HG02623 (cell line): ENCODE results near the gene DAAM1.

Experiments used
- ATAC-seq: cut with Tn5 transposase; IDR thresholded peaks from one replicate; pipeline ENCODE4 v1.9.1; 2021; ENCODE audit warnings: moderate library complexity; ENCODE audit not compliant: unreplicated experiment

DAAM1 gene

DNA sequence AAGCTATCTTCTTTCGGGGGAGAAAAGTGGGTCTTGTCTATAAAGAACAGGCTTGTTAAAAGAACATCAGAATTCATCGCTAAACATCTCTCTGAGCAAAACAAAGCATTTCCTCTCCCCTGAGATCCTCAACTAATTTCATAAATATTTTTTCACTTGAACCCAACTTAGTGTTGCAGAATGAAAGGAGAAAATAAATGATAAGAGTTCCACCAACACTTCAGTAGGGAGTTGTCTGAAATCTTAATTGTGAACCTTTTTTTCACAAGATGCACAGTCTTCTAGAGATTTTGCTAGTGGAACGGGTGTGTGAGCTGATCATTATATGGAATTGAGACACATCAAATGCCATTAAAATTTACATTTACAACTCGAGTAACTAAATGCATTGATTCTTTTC lies 1.3 kb upstream of the DAAM1 start:
- no peak for ATAC-seq

DNA sequence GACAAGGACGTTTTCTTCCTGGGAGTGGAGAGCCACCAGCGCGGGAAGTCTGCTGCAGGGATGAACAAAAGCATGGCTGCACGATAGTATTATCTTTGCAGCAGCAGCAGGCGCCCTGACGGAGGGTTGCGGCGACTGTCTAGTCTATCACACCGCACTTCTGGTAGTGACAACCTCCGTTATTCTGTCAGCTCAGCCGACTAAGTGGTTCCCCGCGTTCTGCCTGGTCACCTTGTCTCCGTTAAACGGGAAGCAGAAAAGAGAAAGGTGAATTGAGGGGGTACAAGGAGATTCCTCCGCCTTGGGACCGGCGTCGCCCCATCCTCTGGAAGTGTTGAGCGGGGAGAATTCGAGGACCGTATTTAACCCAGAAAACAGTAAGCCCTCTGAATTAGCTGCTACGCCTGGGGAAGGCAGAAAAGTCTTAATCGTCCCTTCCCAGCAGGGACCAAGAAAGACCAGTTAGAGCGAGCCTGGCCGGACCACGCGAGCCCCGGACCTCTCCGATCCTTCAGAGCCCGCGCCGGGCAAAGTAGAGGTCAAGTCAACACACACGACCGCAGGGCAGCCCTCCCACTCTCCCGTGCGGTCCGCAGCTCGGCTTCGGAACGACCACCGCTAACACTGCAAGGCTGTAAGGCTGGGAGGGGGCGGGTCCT lies 536 bp upstream of the DAAM1 start:
- peak; percentile 13 for ATAC-seq

DNA sequence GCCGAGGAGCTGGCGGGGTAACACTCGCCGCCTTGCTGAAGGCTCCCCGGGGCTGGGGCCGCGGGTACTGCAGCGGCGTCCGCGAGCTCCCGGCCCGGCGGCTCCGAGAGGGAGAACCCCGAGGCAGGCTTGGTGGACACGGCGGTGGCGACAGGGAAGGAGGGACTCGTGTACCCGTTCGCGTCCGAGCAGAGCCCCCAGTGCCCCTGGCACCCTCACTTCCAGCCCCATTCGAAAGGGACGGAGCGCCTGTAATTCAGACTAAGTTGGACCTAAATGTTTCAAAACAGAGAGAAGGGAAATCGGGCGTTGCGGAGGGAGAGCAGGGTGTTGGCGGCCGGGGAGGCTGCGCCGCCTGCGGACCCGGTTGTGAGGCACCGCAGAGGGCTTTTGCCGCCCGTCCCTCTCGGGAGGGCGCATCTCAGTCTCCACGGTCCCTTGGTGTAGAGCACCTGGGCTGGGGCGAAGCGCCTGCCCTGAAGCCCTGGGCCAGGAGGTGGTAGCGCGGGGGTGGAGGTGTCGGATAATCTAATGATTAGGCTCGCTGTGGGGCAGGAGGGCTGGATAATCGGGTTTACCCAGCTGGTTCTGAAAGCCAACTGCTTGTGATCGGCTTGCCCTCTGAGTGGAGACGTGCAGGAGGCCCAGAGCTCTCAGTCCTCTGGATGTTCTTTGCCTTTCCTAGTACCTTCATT lies 771 bp downstream of the DAAM1 start:
- ATAC-seq = peak; percentile 3

DNA sequence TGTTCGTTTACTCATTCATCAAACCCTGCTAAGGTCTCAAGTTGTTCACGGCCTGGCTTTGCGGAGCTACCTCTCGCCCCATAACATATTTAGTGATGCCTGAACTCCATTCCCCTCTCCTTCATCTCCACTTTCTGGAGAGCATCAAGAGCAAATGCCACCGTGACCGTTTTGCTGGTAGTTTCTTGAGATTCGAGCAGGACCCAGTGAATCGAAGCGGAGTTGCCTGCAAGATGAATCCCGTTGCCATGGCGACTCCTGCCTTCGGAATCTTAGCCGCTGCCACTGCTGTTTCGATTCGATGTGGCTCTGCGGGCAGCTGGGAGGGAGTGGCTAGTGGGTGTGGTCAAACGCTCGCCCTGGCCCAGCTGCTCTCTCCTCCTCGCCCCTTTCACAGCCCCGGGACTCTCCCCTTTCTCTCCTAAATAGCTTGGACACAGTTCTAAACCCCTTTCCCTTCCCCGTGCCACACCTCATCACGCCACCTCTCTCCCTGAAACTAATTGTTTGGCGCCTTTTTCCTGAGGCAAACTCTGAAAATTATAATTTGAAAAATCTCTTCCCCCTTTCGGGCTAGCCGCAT lies 1.4 kb downstream of the DAAM1 start:
- peak; percentile 35 for ATAC-seq

DNA sequence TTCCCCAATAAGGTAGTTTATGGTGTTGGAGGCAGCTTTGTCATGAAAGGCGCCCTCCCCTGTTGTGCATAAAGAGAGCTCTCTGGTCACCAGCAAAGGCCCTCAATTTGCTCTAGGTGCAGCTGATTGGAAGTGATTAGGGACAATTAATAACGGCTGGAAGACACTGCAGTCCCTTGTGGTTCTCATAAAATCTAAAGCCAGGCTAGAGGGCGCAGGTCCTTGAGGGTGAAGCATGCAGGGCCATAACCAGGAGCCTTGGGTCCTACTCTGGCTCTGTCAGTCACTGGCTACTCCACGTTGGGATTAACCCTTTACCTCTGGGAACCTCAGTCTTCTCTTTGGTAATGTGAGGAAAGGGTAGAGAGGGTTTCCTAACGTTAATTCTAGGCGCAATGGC lies 1.9 kb downstream of the DAAM1 start:
- no peak for ATAC-seq

DNA sequence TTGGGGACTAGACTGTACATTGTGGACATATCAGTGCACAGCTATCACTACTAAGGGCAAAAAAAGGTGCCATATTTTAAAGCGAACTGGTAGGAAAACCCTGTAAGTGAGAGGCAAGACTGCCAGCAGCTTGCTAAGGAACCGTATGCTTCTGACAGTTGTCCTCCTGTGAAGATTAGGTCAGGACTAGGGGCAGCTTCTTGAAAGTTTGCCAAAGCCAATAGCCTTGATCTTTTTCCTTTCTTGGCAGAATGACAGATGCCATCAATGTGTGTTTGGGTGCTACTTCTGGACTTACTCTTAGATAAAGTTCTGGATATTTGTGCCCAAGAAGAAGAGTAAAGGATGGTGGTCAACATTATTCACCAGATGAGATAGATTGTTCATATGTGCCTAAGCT lies 7.4 kb downstream of the DAAM1 start:
- no peak for ATAC-seq

DNA sequence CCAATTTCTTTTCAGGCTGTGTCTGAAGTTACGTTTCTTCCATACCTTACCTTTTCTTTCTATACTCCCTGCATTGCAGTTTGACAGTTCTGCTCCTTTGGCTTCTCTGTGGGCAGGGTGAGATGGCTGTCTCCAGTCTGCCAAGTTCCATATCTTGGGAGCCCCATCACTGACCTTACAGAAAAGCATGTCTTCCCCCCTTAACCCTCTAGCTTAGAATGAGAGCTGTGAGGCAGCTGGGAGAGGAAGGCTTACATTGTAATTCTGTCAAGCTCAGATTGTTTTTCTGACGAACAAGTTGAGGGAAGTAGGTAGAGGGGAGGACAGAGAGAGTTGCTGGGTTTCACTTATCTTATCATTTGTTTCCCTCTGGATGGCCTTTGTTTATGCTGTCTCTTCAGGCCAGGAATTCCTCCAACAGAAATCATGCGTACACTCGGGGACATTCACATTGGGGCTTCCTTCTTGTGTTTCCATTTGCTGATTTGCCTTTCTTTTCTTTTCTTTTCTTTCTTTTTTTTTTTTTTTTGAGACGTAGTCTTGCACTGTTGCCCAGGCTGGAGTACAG lies 9.3 kb downstream of the DAAM1 start:
- no peak for ATAC-seq

DNA sequence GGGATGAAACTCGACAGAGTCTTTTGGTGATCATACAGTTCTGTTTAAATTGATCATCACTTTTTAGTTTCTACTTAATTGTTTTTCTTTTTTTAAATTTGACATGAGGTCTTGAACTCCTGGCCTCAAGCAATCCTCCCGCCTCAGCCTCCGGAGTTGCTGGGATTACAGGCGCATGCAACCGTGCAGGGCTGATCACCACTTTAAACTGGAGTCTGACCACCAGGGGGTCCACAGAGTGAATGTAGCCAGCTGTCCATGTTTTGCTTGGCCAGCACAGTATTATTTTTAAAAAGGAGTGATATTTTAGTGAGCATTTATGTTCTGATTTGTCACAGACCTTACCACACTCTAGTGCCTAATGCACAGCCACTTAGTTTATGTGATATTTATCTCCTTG lies 10.7 kb downstream of the DAAM1 start:
- ATAC-seq = no peak

DNA sequence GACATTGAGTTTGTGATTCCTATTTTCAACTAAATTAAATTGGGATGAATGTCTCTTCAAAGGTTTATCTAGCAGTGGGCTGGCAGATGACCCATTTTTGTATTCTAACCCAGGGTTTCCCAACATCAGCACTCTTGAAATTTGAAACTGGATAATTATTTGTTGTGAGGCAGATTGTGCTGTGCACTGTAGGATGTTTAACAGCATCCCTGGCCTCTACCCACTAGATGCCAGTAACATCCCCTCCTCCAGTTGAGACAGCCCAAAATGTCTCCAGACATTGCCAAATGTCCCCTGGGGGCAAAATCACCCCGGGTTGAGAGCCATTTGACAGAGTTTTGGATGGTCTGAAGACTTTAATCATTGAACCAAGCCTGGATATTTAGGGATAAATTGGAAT lies 11.1 kb downstream of the DAAM1 start:
- ATAC-seq = no peak

DNA sequence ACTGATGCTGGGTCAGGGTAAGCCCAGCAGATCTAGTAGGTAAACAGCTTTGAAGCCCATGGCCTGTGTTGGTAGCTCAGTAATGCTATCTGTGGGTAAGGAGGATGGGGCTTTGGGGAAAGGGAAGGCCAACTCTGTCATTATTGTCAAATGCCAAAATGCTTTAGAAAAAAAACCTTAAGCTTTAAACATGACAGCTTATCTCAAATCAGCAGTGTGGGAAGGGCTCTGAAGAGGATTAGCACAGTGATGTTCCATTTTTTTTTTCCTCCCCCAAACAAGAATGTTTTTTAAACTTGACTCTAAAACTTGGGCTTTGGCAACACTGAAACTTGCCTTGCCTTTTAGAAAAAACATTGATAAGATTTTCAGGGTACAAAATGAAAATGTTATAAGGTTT lies 11.7 kb downstream of the DAAM1 start:
- ATAC-seq = no peak

DNA sequence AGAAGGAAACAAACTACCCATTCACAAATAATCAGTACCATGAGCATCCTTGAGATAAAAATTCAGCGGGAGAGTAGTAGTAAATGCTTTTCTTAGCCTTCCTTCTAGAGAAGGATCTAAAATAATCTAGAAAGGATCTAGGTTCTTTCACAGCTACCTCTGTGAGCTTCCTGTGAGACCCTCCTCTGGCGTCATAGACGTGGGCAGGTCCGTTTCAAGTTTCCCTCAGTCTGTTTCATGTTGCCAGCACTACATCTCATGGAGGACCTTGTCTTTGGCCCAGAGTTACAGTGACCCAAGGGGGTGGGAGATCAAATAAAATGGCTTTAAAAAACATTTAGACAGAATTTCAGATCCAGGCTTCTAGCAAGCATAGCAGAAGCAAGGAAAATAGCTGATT lies 13.6 kb downstream of the DAAM1 start:
- no peak for ATAC-seq

DNA sequence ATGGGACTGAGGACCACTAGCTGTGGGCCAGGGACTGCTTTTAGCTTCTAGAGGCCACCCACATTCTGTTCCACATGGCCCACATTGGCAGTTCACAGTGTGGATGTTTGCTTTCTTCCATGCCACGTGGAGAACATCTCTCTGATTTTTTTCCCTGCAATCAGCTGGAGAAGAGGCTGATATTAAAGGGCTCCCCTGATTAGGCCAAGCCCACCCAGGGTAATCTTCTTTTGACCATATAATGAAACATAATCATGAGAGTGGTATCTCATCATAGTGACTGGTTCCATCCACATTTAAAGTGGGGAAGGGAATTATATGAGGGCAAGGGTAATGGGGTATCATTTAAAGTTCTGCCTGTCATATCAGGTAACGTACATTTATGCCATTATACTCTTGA lies 15.8 kb downstream of the DAAM1 start:
- ATAC-seq = no peak

DNA sequence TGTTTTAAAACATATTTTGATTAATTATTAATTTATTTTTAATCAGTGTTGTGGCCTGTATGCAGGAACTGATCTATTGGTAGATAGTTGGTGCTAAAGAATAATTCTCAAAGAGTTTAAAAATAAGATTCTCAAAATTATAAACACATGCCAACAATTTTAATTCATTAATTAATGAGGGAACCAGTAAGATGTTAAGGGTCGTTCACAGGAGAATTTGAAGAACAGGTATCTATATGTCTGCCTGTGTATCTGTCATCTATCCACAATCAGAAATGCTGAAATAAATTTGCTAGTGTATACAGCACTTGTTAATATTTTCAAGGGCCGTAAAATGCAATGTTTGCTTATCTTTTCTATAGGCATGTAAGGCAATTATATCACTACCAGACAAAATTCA lies 18.4 kb downstream of the DAAM1 start:
- ATAC-seq = no peak

DNA sequence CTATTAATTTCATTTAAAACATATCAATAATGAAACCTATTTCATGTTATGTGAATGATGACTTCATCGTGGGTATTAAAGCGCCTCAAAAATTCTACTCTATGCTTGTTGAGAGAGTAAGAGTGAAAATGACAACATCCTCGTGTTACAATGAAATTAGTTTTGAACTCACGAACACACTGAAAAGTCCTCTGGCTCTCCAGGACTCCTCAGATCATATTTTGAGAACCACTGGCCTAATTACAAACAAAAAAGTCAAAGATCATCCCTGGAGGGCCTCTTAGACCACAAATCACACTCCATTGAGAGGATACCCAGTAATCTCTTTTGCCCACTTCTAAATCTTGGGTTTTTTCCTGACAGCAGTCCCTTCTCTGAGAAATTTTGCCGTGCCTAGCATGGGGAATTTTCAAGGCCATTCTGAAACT lies 19.1 kb downstream of the DAAM1 start:
- no peak for ATAC-seq

DNA sequence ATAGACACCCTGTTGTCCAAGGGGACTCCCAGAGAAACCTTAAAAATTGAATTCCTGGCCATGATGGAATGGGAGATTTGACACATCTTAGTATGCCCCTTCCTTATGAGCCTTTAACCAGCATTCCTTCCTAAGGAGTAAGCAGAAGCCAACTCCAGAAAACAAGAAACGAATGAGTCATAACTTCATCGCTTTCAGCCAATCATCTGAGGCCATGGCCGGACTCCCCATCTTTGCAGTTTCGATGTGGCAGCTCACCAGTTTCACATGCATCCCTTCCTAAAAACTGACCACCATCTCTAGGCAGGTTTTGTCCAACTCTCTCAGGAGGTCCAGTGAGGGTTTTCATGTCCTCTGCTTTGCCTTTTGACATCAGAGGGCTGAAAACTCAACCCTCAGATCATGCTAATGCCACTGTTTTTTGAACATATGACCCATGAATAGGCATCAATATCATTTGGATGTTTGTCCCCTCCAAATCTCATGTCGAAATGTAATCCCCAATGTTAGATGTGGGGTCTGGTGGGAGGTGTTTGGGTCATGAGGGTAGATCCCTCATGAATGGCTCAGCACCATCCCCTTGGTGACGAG lies 19.9 kb downstream of the DAAM1 start:
- ATAC-seq = no peak

DNA sequence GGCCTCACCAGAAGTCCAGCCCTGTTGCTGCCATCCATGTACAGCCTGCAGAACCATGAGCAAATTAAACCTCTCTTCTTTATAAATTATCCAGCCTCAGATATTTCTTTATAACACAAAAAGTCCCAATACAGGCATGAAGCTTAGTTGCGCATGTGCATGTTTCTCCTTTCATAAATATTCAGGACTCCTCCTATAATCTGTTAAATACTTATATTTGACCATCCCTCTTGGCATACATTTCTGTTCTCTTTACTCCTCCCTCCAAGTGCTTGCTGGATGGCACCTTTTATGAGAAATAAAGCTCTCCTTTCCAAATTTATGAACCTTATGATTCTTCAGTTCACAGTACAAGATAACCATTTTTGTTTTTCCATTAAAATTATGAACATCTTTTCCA lies 20.5 kb downstream of the DAAM1 start:
- no peak for ATAC-seq

DNA sequence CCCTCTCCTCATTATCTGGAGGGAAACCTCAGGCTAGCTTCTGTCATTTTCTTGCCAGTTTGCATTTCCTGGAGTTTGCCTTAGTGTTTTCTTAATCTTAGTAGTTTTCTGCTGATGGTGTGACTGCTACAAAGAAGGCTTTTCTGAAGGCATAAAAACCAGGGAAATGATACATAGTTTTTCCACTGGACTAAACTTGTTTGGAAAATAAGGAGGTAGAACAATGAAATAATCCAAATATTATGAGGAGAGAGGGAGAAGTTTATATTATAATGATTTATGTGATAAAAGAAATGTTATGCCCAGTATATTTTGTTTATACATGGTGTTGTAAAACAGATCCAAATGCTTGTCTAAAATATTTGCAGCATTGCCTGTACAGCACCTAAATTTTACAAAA lies 22.2 kb downstream of the DAAM1 start:
- no peak for ATAC-seq

DNA sequence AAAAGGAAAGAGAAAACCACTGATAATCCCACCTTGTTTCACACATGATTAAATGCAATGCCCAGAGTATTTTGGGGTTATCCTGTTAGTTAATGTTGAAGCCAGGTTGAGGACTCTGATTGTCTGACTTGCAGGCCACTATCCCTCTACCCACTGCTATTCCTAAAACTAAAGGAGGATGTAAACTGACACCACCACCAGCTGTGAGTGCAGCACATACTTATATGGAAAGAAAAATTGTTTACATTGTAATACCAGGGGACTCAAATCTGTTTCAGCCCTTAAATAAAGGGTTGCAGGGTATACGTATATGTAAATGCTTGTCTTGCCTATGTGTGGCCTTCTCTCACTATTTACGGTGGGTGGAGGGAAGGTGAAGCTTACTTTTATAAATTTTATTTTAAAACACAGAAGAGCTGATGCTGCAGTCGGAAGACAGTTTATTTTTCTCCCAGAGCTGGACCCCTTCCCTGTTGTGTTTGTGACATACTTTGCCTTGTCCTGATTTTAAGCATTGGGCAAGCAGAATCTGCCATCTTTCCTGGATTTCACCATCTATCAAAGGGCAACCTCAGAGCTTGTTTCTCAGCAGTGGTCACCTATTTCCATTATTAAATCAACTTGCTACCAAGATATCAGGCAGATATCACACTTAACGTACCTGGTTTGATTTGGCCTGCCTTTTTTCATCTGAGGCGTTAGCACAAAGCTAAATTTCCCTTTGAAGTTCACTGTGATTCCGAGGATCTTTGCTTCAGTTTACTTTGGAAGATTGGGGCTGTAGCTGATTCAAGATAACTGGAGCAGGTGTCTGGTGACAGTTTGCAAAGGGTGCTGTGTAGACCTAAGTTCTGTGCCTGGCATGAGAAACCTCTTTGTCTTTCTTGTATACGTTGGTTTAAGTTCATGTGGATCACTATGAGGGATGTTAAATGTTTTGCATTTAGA lies 25.2 kb downstream of the DAAM1 start:
- ATAC-seq = no peak

DNA sequence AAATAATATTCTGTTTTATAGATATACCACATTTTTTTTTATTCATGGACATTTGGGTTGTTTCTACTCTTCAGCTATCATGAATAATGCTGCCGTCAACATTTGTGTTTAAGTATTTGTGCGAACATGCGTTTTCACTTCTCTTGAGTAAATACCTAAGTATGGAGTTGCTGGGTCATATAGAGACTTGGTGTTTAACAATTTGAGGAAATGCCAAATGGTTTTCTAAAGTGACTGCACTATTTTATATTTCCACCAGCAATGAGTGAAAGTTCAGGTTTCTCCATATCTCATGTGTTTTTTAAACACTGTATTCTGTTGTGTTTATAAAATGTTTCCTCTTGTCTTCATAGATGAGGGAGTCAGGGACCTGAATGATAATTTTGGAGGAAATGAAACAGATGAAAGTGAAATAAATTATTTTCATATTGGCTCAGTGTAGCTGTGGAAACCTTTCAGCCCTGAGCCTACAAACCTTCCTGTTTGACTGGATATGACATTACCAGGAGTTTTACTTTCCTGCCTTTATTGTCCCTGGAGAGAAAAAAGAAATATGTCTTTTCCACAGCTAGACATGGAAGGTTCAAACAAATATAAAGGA lies 26.3 kb downstream of the DAAM1 start:
- peak; percentile 66 for ATAC-seq

DNA sequence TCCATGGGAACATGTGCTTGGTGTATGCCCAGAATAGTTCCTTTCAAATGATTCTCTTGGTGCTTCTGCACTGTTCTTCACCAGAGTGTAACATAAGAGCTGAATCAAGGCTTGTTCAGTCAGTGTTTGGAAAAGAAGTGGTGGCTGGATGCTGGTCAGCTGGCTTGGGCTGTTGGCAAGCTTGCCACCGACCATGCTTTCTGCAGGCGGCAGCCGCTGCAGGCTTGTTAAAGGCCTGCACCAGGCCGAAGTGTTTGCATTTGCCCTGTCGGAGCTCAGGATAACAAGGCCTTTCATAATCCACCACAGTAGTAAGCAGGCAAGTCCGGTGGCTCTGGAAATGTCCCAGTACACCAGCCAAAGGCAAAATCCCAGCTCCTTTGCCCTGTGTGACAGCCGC lies 26.9 kb downstream of the DAAM1 start:
- peak; percentile 8 for ATAC-seq
